RWPE1 (cell line): ENCODE measurements around the gene DDX51.

ENCODE experiments used
- CTCF ChIA-PET: fragments of 350-600 bp; sonication (Branson Sonifier 250); formaldehyde crosslinking; extraction: SDS; loops from one replicate; lab custom pipeline; 2021; lab: Yijun Ruan, JAX
- POLR2A ChIA-PET: fragments of 400-600 bp; formaldehyde crosslinking; extraction: SDS; loops from one replicate; lab custom pipeline; 2020; ENCODE audit warnings: antibody characterized with exemption; ENCODE audit not compliant: low non-redundant PET; lab: Yijun Ruan, JAX
- DNase-seq: peaks from one replicate; pipeline ENCODE4 v3.0.0; 2012; ENCODE audit warnings: low spot score
- H3K27ac ChIP-seq: fragments of 450-650 bp; 2 replicates; pipeline ENCODE4 v1.5.1; 2017
- CTCF ChIP-seq: fragments of 450-650 bp; conservative IDR thresholded peaks from 2 replicates; pipeline ENCODE4 v1.5.1; 2017; ENCODE audit warnings: low read depth, mild to moderate bottlenecking

DDX51 gene

DNA sequence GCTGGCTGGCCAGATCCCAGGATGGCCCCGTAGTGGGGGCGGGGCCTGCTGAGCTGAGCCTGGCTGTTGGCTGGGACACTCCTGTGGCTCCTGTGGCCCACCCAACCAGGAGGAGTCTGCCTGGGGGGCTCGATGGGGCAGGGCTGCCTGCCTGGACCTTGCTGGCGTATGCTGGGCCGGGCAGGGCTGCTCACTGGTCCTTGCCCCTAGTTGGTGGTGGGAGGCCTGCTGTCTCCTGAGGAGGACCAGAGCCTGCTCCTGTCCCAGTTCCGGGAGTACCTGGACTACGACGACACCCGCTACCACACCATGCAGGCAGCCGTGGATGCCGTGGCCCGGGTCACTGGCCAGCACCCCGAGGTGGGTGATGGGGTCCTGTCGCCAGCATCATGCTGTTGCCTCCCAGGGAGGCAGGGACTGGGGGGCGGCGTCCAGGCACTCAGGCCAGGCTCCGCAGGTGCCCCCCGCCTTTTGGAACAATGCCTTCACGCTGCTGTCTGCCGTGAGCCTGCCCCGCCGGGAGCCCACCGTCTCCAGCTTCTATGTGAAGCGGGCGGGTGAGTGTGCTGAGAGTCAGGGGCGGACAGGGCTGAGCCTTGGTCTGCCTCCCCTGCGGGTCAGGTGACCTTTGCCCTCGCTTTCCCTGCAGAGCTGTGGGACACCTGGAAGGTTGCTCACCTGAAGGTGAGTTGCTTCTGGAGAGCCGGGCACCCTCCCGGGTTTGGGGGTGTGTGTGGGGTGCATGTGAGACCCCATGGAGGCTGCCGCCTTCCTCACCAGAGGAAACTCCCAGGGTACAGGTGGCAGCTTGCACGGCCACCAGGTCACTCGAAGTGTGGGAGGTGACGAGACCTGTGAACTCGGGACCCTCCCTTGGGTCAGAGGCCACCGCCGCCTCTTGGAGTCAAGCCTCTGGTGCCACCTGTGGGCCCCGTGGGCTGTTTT is 3.6 kb upstream of the DDX51 start:
- CTCF ChIA-PET: interaction anchor here (1.2 kb wide), 1 partner anchor 266 kb away, joined by 3 read pairs; no protein-coding TSS in a partner anchor
- H3K27ac ChIP-seq: no peak overlapping the region
- DNase-seq: no peak
- no peak for TF ChIP-seq CTCF
- POLR2A ChIA-PET: no interaction called here

DNA sequence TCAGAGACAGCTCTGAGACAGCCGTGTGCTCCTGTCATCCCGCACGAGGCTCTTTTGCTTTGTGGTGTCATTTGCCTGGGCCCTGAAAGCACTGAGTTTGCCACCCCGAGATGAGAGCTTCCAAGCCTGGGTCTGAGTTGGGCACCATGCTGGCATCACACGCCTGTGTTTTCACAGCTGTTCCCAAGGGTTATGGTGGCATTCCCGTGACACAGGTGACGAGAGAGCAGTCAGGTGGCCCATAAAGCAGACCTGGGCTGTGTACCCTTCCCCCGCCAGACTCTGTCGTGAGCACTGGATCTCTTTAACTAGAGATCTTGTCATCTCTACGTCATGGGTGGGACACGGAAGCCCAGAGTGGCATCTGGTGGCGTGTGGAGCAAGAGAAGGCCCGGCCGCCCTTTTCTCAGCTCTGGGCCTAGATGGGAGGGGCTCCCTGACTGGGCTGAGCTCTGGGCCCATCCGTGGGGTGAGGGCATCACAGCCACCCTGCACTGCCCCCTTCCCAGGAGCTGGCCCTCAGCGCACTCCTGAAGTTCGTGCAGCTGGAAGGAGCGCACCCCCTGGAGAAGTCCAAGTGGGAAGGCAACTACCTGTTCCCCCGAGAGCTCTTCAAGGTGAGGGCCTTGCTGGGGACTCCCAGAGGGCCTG is 2.8 kb upstream of the DDX51 start:
- ChIA-PET POLR2A (no interaction called here), CTCF (interaction anchor here (1.2 kb wide), 1 partner anchor 267 kb away, joined by 3 read pairs; no protein-coding TSS in a partner anchor)
- no peak for DNase-seq
- no peak overlapping the region for H3K27ac ChIP-seq
- TF ChIP-seq CTCF: no peak

- ChIA-PET POLR2A (no interaction called here), CTCF (interaction anchor here (1.2 kb wide), 1 partner anchor 268 kb away, joined by 3 read pairs; no protein-coding TSS in a partner anchor)
- DNase-seq: no peak
- TF ChIP-seq CTCF: no peak
- H3K27ac ChIP-seq: no peak overlapping the region
These were observed 2.0 kb upstream of the DDX51 start for GRCh38 chr12:132146098-132146497.

GRCh38 chr12:132145334-132145733 is 1.2 kb upstream of the DDX51 start:
- ChIA-PET POLR2A (no interaction called here), CTCF (interaction anchor here (0.6 to 0.7 kb wide), 2 partner anchors 51 to 197 kb away, joined by 3 read pairs; no protein-coding TSS in a partner anchor)
- H3K27ac ChIP-seq: no peak overlapping the region
- DNase-seq: no peak
- TF ChIP-seq CTCF: no peak

DNA sequence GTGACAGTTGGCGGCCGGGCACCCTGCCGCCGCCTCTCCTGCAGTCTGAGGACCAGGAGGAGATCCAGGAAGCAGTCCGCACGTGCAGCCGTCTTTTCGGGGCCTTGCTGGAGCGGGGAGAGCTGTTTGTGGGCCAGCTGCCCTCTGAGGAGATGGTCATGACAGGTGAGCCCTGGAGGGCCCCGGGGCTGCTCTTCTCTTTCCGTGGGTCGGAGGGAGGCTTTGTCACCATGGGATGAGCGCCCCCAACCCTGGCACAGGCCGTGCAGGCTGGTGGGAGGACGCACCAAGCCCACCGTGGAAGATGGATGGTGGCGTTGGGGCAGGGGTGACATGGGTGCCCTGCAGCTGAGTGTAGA is 670 bp upstream of the DDX51 start:
- peak overlapping the region; percentile 60 for H3K27ac ChIP-seq
- CTCF ChIA-PET: interaction anchor here (0.7 kb wide), 1 partner anchor 52 kb away, joined by 3 read pairs; no protein-coding TSS in a partner anchor

More for the DNA sequence above, 670 bp upstream of the DDX51 start:
- no peak for DNase-seq
- no peak for TF ChIP-seq CTCF
- POLR2A ChIA-PET: no interaction called here
